ENCODE results near the gene CPEB1. TPM values are rescaled to one million over a fixed set of nuclear protein-coding genes. Genes with fewer than 3 reads are reported as not detected.

The CPEB1 gene
- total and polyA plus RNA-seq, 2 donors from 2014 or later: 1.4 to 1.6 TPM

DNA sequence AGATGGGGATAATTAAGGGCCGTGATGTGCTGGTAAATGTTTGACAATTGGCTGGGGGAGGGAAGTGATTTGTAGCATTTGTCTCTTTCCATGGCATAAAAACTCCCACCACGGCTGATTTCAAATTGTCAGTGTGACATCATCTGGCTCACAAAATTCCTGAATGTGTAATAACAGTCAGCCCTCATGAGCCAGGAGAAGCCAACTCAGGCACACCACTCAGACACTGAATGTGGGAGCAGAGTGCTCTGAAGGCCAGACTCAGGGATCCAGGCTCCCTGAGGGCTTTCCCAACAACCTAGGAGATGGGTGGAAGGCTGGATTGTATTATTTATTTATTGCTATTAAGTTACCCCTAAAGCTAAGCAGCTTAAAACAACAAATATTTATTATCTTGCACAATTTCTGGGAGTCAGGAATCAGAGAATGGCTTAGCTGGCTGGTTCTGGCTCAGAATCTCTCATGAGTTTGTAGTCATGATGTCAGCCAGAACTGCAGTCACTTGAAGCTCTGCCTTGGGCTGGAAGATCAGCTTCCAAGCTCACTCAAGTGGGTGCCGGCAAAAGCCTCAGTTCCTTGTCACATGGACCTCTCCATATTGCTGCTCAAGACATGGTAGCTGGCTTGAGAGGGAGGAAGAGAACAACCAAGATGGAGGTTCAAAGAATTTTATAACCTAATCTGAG lies 6.5 kb upstream of the CPEB1 start:
- Histone ChIP-seq H3K9me3 (ENCODE audit: control insufficient read depth in 2 of 3, insufficient read depth in 1 of 3, low read length in 3 of 3) (no peaks in the 10 kb centered on the region), H3K27ac (ENCODE audit: low read depth in 2 of 2, low read length in 2 of 2) (no peak overlapping the region), H3K27me3 (ENCODE audit: control insufficient read depth, insufficient read depth, low read length) (peaks cover 10% of the 10 kb centered on the region), H3K4me1 (ENCODE audit: control insufficient read depth in 2 of 3, insufficient read depth in 2 of 3, low read depth in 1 of 3, low read length in 3 of 3) (no peaks in the 10 kb centered on the region), H3K4me3 (ENCODE audit: low read length in 3 of 3) (no peak overlapping the region), H3K36me3 (ENCODE audit: control insufficient read depth in 2 of 3, insufficient read depth in 3 of 3, low read length in 3 of 3) (no peaks in the 10 kb centered on the region), H3K9ac (ENCODE audit: low read length in 3 of 3) (no peak overlapping the region)
- intact Hi-C loops (cut with DNase I): no loop called here
- no peak for DNase-seq
- TF ChIP-seq, protein P1, sequence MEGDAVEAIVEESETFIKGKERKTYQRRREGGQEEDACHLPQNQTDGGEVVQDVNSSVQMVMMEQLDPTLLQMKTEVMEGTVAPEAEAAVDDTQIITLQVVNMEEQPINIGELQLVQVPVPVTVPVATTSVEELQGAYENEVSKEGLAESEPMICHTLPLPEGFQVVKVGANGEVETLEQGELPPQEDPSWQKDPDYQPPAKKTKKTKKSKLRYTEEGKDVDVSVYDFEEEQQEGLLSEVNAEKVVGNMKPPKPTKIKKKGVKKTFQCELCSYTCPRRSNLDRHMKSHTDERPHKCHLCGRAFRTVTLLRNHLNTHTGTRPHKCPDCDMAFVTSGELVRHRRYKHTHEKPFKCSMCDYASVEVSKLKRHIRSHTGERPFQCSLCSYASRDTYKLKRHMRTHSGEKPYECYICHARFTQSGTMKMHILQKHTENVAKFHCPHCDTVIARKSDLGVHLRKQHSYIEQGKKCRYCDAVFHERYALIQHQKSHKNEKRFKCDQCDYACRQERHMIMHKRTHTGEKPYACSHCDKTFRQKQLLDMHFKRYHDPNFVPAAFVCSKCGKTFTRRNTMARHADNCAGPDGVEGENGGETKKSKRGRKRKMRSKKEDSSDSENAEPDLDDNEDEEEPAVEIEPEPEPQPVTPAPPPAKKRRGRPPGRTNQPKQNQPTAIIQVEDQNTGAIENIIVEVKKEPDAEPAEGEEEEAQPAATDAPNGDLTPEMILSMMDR (IDR thresholded peaks at IDR 0.05; ENCODE audit: borderline replicate concordance, extremely low read depth, insufficient read depth): no peak
- no peak for FAIRE-seq

DNA sequence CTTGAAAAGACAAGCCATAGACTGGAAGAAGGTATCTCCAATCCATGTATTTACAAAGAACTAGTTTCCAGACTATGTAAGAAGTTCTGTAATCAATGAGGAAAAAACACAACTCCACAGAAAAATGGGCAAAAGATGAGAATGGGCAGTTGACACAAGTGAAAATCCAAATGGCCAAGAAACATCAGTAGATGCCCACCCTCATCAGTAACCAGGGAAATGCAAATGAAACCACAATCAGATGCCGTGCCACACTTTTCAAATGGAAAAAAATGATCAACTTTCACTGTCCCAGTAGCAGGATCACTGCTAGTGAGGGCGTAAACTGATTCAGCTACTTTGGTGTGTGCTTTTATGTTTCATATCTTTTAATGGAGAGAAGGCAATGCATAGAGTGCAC lies 4.5 kb upstream of the CPEB1 start:
- no peak overlapping the region for H3K27ac ChIP-seq (ENCODE audit: low read depth in 2 of 2, low read length in 2 of 2)
- no peak overlapping the region for H3K4me3 ChIP-seq (ENCODE audit: low read length in 3 of 3)
- TF ChIP-seq, protein P1 (IDR thresholded peaks at IDR 0.05; ENCODE audit: borderline replicate concordance, extremely low read depth, insufficient read depth): no peak
- FAIRE-seq (no peak), DNase-seq (no peak)
- H3K9me3 ChIP-seq (ENCODE audit: control insufficient read depth in 2 of 3, insufficient read depth in 1 of 3, low read length in 3 of 3): no peaks in the 10 kb centered on the region
- H3K27me3 ChIP-seq (ENCODE audit: control insufficient read depth, insufficient read depth, low read length): peaks cover 12% of the 10 kb centered on the region
- no peak overlapping the region for H3K9ac ChIP-seq (ENCODE audit: low read length in 3 of 3)
- intact Hi-C loops (cut with DNase I): no loop called here
- peaks cover 0 to 3% (median 0%) of the 10 kb centered on the region in 3 donors for H3K4me1 ChIP-seq (ENCODE audit: control insufficient read depth in 2 of 3, insufficient read depth in 2 of 3, low read depth in 1 of 3, low read length in 3 of 3)
- no peaks in the 10 kb centered on the region for H3K36me3 ChIP-seq (ENCODE audit: control insufficient read depth in 2 of 3, insufficient read depth in 3 of 3, low read length in 3 of 3)

DNA sequence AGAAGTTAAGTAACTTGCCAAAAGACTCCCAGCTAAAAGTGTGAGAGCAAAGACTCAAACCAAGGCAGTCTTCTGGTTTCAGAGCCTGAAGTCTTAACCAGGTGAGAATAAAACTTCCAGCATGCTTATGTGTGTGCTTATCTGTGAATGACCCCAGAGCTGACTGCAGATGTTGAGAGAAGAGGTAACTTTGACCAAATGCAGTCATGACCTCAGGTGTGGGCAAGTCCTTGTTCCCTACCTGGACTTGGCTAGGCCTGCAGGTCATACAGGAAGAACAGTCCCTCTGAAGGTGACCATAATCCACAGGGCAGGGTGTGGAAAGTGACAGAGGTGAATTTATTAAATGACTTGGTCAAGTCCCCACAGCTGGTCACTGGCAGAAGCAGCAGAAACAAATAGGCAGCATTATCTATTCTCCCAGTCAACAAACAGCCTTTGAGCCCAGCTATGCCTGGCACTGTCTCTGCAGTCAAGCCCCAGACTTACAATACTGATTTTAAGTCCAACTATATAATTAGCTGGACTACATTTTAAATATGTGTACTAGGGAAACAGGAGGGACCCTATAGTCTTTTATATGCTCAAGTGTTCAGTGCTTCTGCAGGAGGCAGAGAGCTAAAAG lies 3.0 kb upstream of the CPEB1 start:
- Histone ChIP-seq H3K9ac (ENCODE audit: low read length in 3 of 3) (no peak overlapping the region), H3K4me1 (ENCODE audit: control insufficient read depth in 2 of 3, insufficient read depth in 2 of 3, low read depth in 1 of 3, low read length in 3 of 3) (peaks cover 0 to 3% (median 0%) of the 10 kb centered on the region in 3 donors), H3K27me3 (ENCODE audit: control insufficient read depth, insufficient read depth, low read length) (peaks cover 14% of the 10 kb centered on the region), H3K27ac (ENCODE audit: low read depth in 2 of 2, low read length in 2 of 2) (no peak overlapping the region), H3K9me3 (ENCODE audit: control insufficient read depth in 2 of 3, insufficient read depth in 1 of 3, low read length in 3 of 3) (no peaks in the 10 kb centered on the region), H3K4me3 (ENCODE audit: low read length in 3 of 3) (no peak overlapping the region), H3K36me3 (ENCODE audit: control insufficient read depth in 2 of 3, insufficient read depth in 3 of 3, low read length in 3 of 3) (no peaks in the 10 kb centered on the region)
- intact Hi-C loops (cut with DNase I): no loop called here
- TF ChIP-seq, protein P1 (IDR thresholded peaks at IDR 0.05; ENCODE audit: borderline replicate concordance, extremely low read depth, insufficient read depth): no peak
- FAIRE-seq (no peak), DNase-seq (no peak)
